ENCODE results near the gene FAM3D.

The FAM3D gene

DNA sequence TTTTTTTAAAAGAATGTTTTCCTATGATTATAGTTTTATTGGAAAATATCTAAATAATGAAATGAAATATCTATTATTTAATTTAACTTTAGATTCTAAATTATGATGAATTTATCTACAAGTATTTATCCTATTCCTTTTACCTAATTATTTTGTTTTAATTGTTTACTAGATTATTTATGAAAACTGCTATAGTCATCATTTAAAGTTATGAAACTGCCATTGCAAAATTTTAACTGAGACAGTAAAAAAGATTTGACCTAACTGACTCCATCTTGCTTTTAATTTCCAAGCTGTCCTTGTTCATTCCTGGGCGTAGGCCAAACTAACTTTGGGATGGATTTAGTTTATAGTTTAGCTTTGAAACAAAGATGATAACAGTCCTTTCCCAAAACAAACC is 25.9 kb upstream of the FAM3D start:
- Histone ChIP-seq H3K79me2 (ENCODE audit: insufficient read depth, low read depth) (no peaks in the 10 kb centered on the region), H3K36me3 (ENCODE audit: insufficient read depth) (no peaks in the 10 kb centered on the region), H3K27me3 (ENCODE audit: insufficient read depth, low read depth) (no peaks in the 10 kb centered on the region), H3K4me1 (ENCODE audit: low read depth, poor library complexity, severe bottlenecking) (no peaks in the 10 kb centered on the region), H3K27ac (no peak overlapping the region), H3K4me2 (no peak overlapping the region), H3K9ac (no peak overlapping the region), H3K4me3 (IDR thresholded peaks at IDR 0.05; ENCODE audit: insufficient read depth, low read depth, low read length) (no peak overlapping the region), H2AFZ (ENCODE audit: low read depth) (no peak overlapping the region), H4K20me1 (ENCODE audit: insufficient read depth) (no peaks in the 10 kb centered on the region)
- TF ChIP-seq, protein P1, sequence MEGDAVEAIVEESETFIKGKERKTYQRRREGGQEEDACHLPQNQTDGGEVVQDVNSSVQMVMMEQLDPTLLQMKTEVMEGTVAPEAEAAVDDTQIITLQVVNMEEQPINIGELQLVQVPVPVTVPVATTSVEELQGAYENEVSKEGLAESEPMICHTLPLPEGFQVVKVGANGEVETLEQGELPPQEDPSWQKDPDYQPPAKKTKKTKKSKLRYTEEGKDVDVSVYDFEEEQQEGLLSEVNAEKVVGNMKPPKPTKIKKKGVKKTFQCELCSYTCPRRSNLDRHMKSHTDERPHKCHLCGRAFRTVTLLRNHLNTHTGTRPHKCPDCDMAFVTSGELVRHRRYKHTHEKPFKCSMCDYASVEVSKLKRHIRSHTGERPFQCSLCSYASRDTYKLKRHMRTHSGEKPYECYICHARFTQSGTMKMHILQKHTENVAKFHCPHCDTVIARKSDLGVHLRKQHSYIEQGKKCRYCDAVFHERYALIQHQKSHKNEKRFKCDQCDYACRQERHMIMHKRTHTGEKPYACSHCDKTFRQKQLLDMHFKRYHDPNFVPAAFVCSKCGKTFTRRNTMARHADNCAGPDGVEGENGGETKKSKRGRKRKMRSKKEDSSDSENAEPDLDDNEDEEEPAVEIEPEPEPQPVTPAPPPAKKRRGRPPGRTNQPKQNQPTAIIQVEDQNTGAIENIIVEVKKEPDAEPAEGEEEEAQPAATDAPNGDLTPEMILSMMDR (conservative IDR thresholded peaks at IDR 0.05; ENCODE audit: low read depth, low read length): no peak

DNA sequence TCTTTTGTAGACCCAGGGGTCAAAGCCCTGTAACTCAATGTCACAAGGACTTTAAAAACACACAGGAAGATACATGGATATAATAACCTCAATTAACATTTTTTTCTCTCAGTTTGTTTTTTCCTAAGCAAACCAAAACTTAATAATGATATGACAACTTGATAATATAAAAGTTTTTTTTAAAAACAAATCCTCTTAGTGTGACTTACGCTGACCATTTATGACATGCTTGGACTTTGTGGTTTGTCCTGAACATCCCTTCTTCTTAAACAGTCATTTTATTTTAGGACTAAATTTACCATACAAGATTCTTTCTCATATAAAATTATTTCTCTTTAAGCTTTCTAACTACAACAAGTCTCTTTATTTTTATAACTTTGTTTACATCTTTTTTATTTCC is 25.4 kb upstream of the FAM3D start:
- Histone ChIP-seq H3K27me3 (ENCODE audit: insufficient read depth, low read depth) (no peaks in the 10 kb centered on the region), H3K9ac (no peak overlapping the region), H3K4me3 (IDR thresholded peaks at IDR 0.05; ENCODE audit: insufficient read depth, low read depth, low read length) (no peak overlapping the region), H3K79me2 (ENCODE audit: insufficient read depth, low read depth) (no peaks in the 10 kb centered on the region), H3K27ac (no peak overlapping the region), H4K20me1 (ENCODE audit: insufficient read depth) (no peaks in the 10 kb centered on the region), H2AFZ (ENCODE audit: low read depth) (no peak overlapping the region), H3K4me1 (ENCODE audit: low read depth, poor library complexity, severe bottlenecking) (no peaks in the 10 kb centered on the region), H3K36me3 (ENCODE audit: insufficient read depth) (no peaks in the 10 kb centered on the region), H3K4me2 (no peak overlapping the region)
- TF ChIP-seq, protein P1 (conservative IDR thresholded peaks at IDR 0.05; ENCODE audit: low read depth, low read length): no peak

GRCh38 chr3:58690490-58690889 is 23.9 kb upstream of the FAM3D start:
- Histone ChIP-seq H3K4me1 (ENCODE audit: low read depth, poor library complexity, severe bottlenecking) (no peaks in the 10 kb centered on the region), H3K4me2 (no peak overlapping the region), H3K27ac (no peak overlapping the region), H2AFZ (ENCODE audit: low read depth) (no peak overlapping the region), H3K79me2 (ENCODE audit: insufficient read depth, low read depth) (no peaks in the 10 kb centered on the region), H3K27me3 (ENCODE audit: insufficient read depth, low read depth) (no peaks in the 10 kb centered on the region), H3K9ac (no peak overlapping the region), H3K36me3 (ENCODE audit: insufficient read depth) (no peaks in the 10 kb centered on the region), H3K4me3 (IDR thresholded peaks at IDR 0.05; ENCODE audit: insufficient read depth, low read depth, low read length) (no peak overlapping the region), H4K20me1 (ENCODE audit: insufficient read depth) (no peaks in the 10 kb centered on the region)
- TF ChIP-seq, protein P1 (conservative IDR thresholded peaks at IDR 0.05; ENCODE audit: low read depth, low read length): no peak

DNA sequence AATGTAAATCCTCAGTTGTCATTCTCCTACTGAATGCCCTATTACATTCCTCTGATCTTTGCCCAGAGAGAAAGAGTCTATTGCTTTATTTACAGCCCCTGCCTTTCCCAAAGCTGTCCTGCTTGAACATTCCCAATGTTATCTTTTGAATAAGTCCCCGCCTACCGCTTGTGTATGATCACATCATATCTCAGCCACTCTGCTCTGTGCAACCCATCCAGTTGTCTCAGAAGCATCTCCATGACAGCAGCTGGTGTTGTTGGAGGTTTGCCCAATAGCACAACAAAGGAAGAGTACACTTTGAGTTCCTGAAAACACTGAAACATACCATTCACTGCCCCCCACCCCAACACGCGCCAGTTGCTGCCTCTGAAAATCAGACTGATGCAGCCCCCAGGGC is 22.0 kb upstream of the FAM3D start:
- TF ChIP-seq, protein P1 (conservative IDR thresholded peaks at IDR 0.05; ENCODE audit: low read depth, low read length): no peak
- Histone ChIP-seq H4K20me1 (ENCODE audit: insufficient read depth) (no peaks in the 10 kb centered on the region), H3K4me2 (no peak overlapping the region), H3K79me2 (ENCODE audit: insufficient read depth, low read depth) (no peaks in the 10 kb centered on the region), H3K27ac (no peak overlapping the region), H2AFZ (ENCODE audit: low read depth) (no peak overlapping the region), H3K36me3 (ENCODE audit: insufficient read depth) (no peaks in the 10 kb centered on the region), H3K9ac (no peak overlapping the region), H3K4me3 (IDR thresholded peaks at IDR 0.05; ENCODE audit: insufficient read depth, low read depth, low read length) (no peak overlapping the region), H3K27me3 (ENCODE audit: insufficient read depth, low read depth) (no peaks in the 10 kb centered on the region), H3K4me1 (ENCODE audit: low read depth, poor library complexity, severe bottlenecking) (peaks cover under 1% of the 10 kb centered on the region)
